Breast epithelium (tissue), 4 donors: Measurements from ENCODE around the gene SIX3. TPM values are rescaled to one million over a fixed set of nuclear protein-coding genes. Genes with fewer than 3 reads are reported as not detected.

ENCODE experiments used
- DNase-seq, 2 donors: peaks; one replicate each; pipeline ENCODE4 v3.0.0-alpha.2; 2019; ENCODE audit warnings: low spot score in 2 of 2
- H3K27ac ChIP-seq, 2 donors: fragments of 200-600 bp; sonication (generic) in 1 of 2; one replicate each; pipeline ENCODE4 v1.5.1; 2016 to 2019; ENCODE audit warnings: mild to moderate bottlenecking in 1 of 2
- H3K27me3 ChIP-seq, 2 donors: fragments of 200-600 bp; sonication (generic) in 1 of 2; one replicate each; pipeline versions ENCODE4 v1.5.1 to v1.6.0; 2017 to 2019; ENCODE audit warnings: control low read depth in 1 of 2, mild to moderate bottlenecking in 1 of 2
- H3K36me3 ChIP-seq: fragments of 200-600 bp; one replicate; pipeline ENCODE4 v1.5.1; 2019
- H3K4me1 ChIP-seq, 2 donors: fragments of 200-600 bp; sonication (generic); one replicate each; pipeline ENCODE4 v1.5.1; 2016 to 2019; ENCODE audit warnings: control low read depth in 1 of 2
- H3K4me3 ChIP-seq, 3 donors: fragments of 200-600 bp; sonication (generic); 1 replicate in 2 of 3; 2 replicates in 1 of 3; pipeline ENCODE4 v1.5.1; 2016 to 2019; ENCODE audit warnings: mild to moderate bottlenecking in 3 of 3, moderate library complexity in 2 of 3
- H3K9me3 ChIP-seq, 2 donors: fragments of 200-600 bp; sonication (generic) in 1 of 2; one replicate each; pipeline ENCODE4 v1.5.1; 2016 to 2019; ENCODE audit warnings: control low read depth in 1 of 2
- CTCF ChIP-seq, 3 donors: fragments of 450-650 bp; IDR thresholded peaks; one replicate each; pipeline ENCODE4 v1.5.1; 2016 to 2017; ENCODE audit warnings: antibody characterized with exemption in 3 of 3, mild to moderate bottlenecking in 3 of 3, moderate library complexity in 3 of 3
- POLR2A ChIP-seq: fragments of 450-650 bp; IDR thresholded peaks from one replicate; pipeline ENCODE4 v1.6.1; 2016; ENCODE audit warnings: antibody characterized with exemption, mild to moderate bottlenecking, moderate library complexity
- POLR2AphosphoS5 ChIP-seq, 3 donors: sonication (generic); formaldehyde crosslinking; IDR thresholded peaks; one replicate each; pipeline ENCODE4 v1.6.1; 2017; ENCODE audit warnings: antibody characterized with exemption in 3 of 3
- intact Hi-C: fragments of 100-400 bp; cut with DNase I; formaldehyde crosslinking; loops from one replicate; pipeline ENCODE4 v1.15.1; 2023; ENCODE audit warnings: low total_unique reads
- total RNA-seq, 3 donors: library from RNA; depleted of rRNA; stranded (reverse); fragments of >200 nt; gene quantifications; one replicate each; pipeline ENCODE4 v1.1.0, GENCODE V29; 2016

SIX3 gene
- total RNA-seq, 3 donors from 2014 or later, result not detected

GRCh38 chr2:44936715-44937687 lies 4.5 kb upstream of the SIX3 start:
- Histone ChIP-seq H3K4me1 (peaks cover 4 to 22% of the 10 kb centered on the region in 2 donors), H3K27me3 (peaks cover 7 to 99% of the 10 kb centered on the region in 2 donors), H3K4me3 (peak overlapping the region in 2 of 3 donors; percentile 50 to 64)

GRCh38 chr2:44937688-44938240 lies 3.7 kb upstream of the SIX3 start:
- Histone ChIP-seq H3K4me3 (peak overlapping the region in 2 of 3 donors; percentile 50 to 64), H3K27me3 (peaks cover 7 to 98% of the 10 kb centered on the region in 2 donors)
- intact Hi-C loops, result no loop called here

More at GRCh38 chr2:44936715-44937687, 4.5 kb upstream of the SIX3 start:
- Histone ChIP-seq H3K36me3 (no peaks in the 10 kb centered on the region), H3K9me3 (no peaks in the 10 kb centered on the region), H3K27ac (no peak overlapping the region)
- DNase-seq, result peak in 1 of 2 donors; percentile 43
- intact Hi-C loops, result no loop called here
- TF ChIP-seq CTCF (IDR thresholded peaks at IDR 0.05) (no peak), POLR2AphosphoS5 (IDR thresholded peaks at IDR 0.05) (no peak), POLR2A (no peak)

GRCh38 chr2:44938287-44939105 lies 3.0 kb upstream of the SIX3 start:
- Histone ChIP-seq H3K4me3 (peak overlapping the region; percentile 21 to 64 (median 50)), H3K9me3 (no peaks in the 10 kb centered on the region), H3K27me3 (peaks cover 7 to 98% of the 10 kb centered on the region in 2 donors), H3K27ac (no peak overlapping the region), H3K36me3 (no peaks in the 10 kb centered on the region), H3K4me1 (peaks cover 4 to 25% of the 10 kb centered on the region in 2 donors)
- intact Hi-C loops, result no loop called here
- DNase-seq, result peak in 1 of 2 donors; percentile 49
- TF ChIP-seq POLR2AphosphoS5 (IDR thresholded peaks at IDR 0.05) (no peak), POLR2A (no peak), CTCF (IDR thresholded peaks at IDR 0.05) (no peak)

More at GRCh38 chr2:44937688-44938240, 3.7 kb upstream of the SIX3 start:
- H3K36me3 ChIP-seq, result no peaks in the 10 kb centered on the region
- H3K9me3 ChIP-seq, result no peaks in the 10 kb centered on the region
- DNase-seq, result peak in 1 of 2 donors; percentile 41
- peaks cover 4 to 25% of the 10 kb centered on the region in 2 donors for H3K4me1 ChIP-seq
- H3K27ac ChIP-seq, result no peak overlapping the region
- TF ChIP-seq POLR2A (no peak), CTCF (IDR thresholded peaks at IDR 0.05) (no peak), POLR2AphosphoS5 (IDR thresholded peaks at IDR 0.05) (no peak)

GRCh38 chr2:44939106-44940048 lies 2.1 kb upstream of the SIX3 start:
- no peaks in the 10 kb centered on the region for H3K36me3 ChIP-seq
- DNase-seq, result peak in 1 of 2 donors; percentile 45
- no peak overlapping the region for H3K27ac ChIP-seq
- no peaks in the 10 kb centered on the region for H3K9me3 ChIP-seq
- peaks cover 4 to 22% of the 10 kb centered on the region in 2 donors for H3K4me1 ChIP-seq
- intact Hi-C loops, result no loop called here
- H3K4me3 ChIP-seq, result peak overlapping the region; percentile 21 to 64 (median 50)
- TF ChIP-seq POLR2AphosphoS5 (IDR thresholded peaks at IDR 0.05) (no peak), POLR2A (no peak), CTCF (IDR thresholded peaks at IDR 0.05) (no peak)
- peaks cover 7 to 98% of the 10 kb centered on the region in 2 donors for H3K27me3 ChIP-seq
